H9 (cell line): ENCODE data around the gene RCAN3. TPM values are rescaled to one million over a fixed set of nuclear protein-coding genes. Genes with fewer than 3 reads are reported as not detected.

Experiments used
- DNase-seq: peaks from one replicate; pipeline ENCODE4 v3.0.0-alpha.2; 2017
- H2AFZ ChIP-seq: one replicate; pipeline ENCODE4 v1.6.1; 2013; ENCODE audit warnings: mild to moderate bottlenecking, low read length, control low read depth, moderate library complexity
- H2AK5ac ChIP-seq: 2 replicates; pipeline ENCODE4 v1.6.1; 2013; ENCODE audit warnings: low read length, control low read depth, mixed read lengths; ENCODE audit not compliant: insufficient read length
- H2BK120ac ChIP-seq: one replicate; pipeline ENCODE4 v1.6.1; 2013; ENCODE audit warnings: low read depth, mild to moderate bottlenecking, low read length, control low read depth, inconsistent platforms; ENCODE audit not compliant: poor library complexity, severe bottlenecking
- H2BK12ac ChIP-seq: 2 replicates; pipeline ENCODE4 v1.6.1; 2013; ENCODE audit warnings: low read length, control low read depth, mixed read lengths, low read depth; ENCODE audit not compliant: insufficient read length
- H2BK15ac ChIP-seq: 2 replicates; pipeline ENCODE4 v1.6.1; 2013; ENCODE audit warnings: low read depth, low read length, control low read depth
- H2BK20ac ChIP-seq: one replicate; pipeline ENCODE4 v1.6.1; 2013; ENCODE audit warnings: low read depth, mild to moderate bottlenecking, low read length, control low read depth, inconsistent platforms; ENCODE audit not compliant: poor library complexity, severe bottlenecking
- H2BK5ac ChIP-seq: 2 replicates; pipeline ENCODE4 v1.6.1; 2013; ENCODE audit warnings: low read length, control low read depth, mixed read lengths; ENCODE audit not compliant: insufficient read length
- H3K14ac ChIP-seq: 2 replicates; pipeline ENCODE4 v1.6.1; 2013; ENCODE audit warnings: low read length, control low read depth; ENCODE audit not compliant: insufficient read depth
- H3K18ac ChIP-seq: 2 replicates; pipeline ENCODE4 v1.6.1; 2013; ENCODE audit warnings: low read depth, mild to moderate bottlenecking, mixed read lengths, low read length, control low read depth; ENCODE audit not compliant: insufficient read length
- H3K23ac ChIP-seq: 2 replicates; pipeline ENCODE4 v1.6.1; 2013; ENCODE audit warnings: low read length, control low read depth, mixed read lengths, low read depth; ENCODE audit not compliant: insufficient read length
- H3K23me2 ChIP-seq: 2 replicates; pipeline ENCODE4 v1.6.1; 2013; ENCODE audit warnings: low read depth, mild to moderate bottlenecking, mixed read lengths, low read length, control low read depth; ENCODE audit not compliant: insufficient read length, poor library complexity, severe bottlenecking
- H3K27ac ChIP-seq: 2 replicates; pipeline ENCODE4 v1.5.1; 2013; ENCODE audit warnings: low read length, control low read depth, mixed read lengths, low read depth; ENCODE audit not compliant: insufficient read length
- H3K27me3 ChIP-seq: 2 replicates; pipeline ENCODE4 v1.6.1; 2013; ENCODE audit warnings: low read length, control low read depth, inconsistent platforms; ENCODE audit not compliant: insufficient read depth
- H3K4ac ChIP-seq: 2 replicates; pipeline ENCODE4 v1.6.1; 2013; ENCODE audit warnings: low read depth, mild to moderate bottlenecking, control low read depth, inconsistent platforms, low read length, moderate library complexity
- H3K4me1 ChIP-seq: 2 replicates; pipeline ENCODE4 v1.6.1; 2013; ENCODE audit warnings: low read length, control low read depth, inconsistent platforms; ENCODE audit not compliant: insufficient read depth
- H3K4me2 ChIP-seq: 2 replicates; pipeline ENCODE4 v1.6.1; 2013; ENCODE audit warnings: low read length, control low read depth, mixed read lengths; ENCODE audit not compliant: insufficient read length, insufficient read depth
- H3K56ac ChIP-seq: 2 replicates; pipeline ENCODE4 v1.6.1; 2013; ENCODE audit warnings: low read depth, mild to moderate bottlenecking, mixed read lengths, low read length, control low read depth; ENCODE audit not compliant: insufficient read length
- H3K79me1 ChIP-seq: 2 replicates; pipeline ENCODE4 v1.6.1; 2013; ENCODE audit warnings: low read depth, mild to moderate bottlenecking, moderate library complexity, low read length, control low read depth, inconsistent platforms; ENCODE audit not compliant: insufficient read depth, poor library complexity, severe bottlenecking
- H3K79me2 ChIP-seq: 2 replicates; pipeline ENCODE4 v1.6.1; 2013; ENCODE audit warnings: low read length, control low read depth, inconsistent platforms; ENCODE audit not compliant: insufficient read depth
- H3K9ac ChIP-seq: 2 replicates; pipeline ENCODE4 v1.6.1; 2013; ENCODE audit warnings: low read length, control low read depth, mixed read lengths; ENCODE audit not compliant: insufficient read length; ENCODE audit errors: extremely low read depth
- H3K9me3 ChIP-seq: one replicate; pipeline ENCODE4 v1.6.1; 2013; ENCODE audit warnings: low read depth, low read length, inconsistent platforms; ENCODE audit not compliant: control insufficient read depth
- H3T11ph ChIP-seq: one replicate; pipeline ENCODE4 v1.6.1; 2013; ENCODE audit warnings: mild to moderate bottlenecking, low read length, control low read depth, inconsistent platforms
- H4K20me1 ChIP-seq: one replicate; pipeline ENCODE4 v1.6.1; 2013; ENCODE audit not compliant: control insufficient read depth, insufficient read length, insufficient read depth
- H4K5ac ChIP-seq: 2 replicates; pipeline ENCODE4 v1.6.1; 2013; ENCODE audit warnings: low read depth, mild to moderate bottlenecking, mixed read lengths, low read length, control low read depth; ENCODE audit not compliant: insufficient read length
- H4K8ac ChIP-seq: replicated peaks from 2 replicates; pipeline ENCODE4 v1.6.1; 2013; ENCODE audit warnings: low read length, control low read depth, mixed read lengths, low read depth; ENCODE audit not compliant: insufficient read length
- H4K91ac ChIP-seq: 2 replicates; pipeline ENCODE4 v1.6.1; 2013; ENCODE audit warnings: low read depth, mild to moderate bottlenecking, moderate library complexity, mixed read lengths, low read length, control low read depth; ENCODE audit not compliant: insufficient read length
- H3K27ac Mint-ChIP-seq, 3 experiments: 2 replicates in 2 of 3; 3 replicates in 1 of 3; pipeline ENCODE4 v1.8.0; 2020 to 2021; ENCODE audit warnings: mixed read lengths in 3 of 3, mild to moderate bottlenecking in 1 of 3, moderate library complexity in 1 of 3
- H3K27me3 Mint-ChIP-seq: 2 replicates; pipeline ENCODE4 v1.8.0; 2021; ENCODE audit warnings: low read depth, mild to moderate bottlenecking, moderate library complexity, mixed read lengths
- H3K36me3 Mint-ChIP-seq, 3 experiments: 2 replicates in 2 of 3; 3 replicates in 1 of 3; pipeline ENCODE4 v1.8.0; 2020 to 2021; ENCODE audit warnings: low read depth in 3 of 3, mixed read lengths in 3 of 3; ENCODE audit not compliant: insufficient read depth in 1 of 3
- H3K4me1 Mint-ChIP-seq, 2 experiments: 2 replicates each; pipeline ENCODE4 v1.8.0; 2020; ENCODE audit warnings: mixed read lengths in 2 of 2
- H3K4me3 Mint-ChIP-seq, 2 experiments: 2 replicates in 1 of 2; 3 replicates in 1 of 2; pipeline ENCODE4 v1.8.0; 2020 to 2021; ENCODE audit warnings: mild to moderate bottlenecking in 2 of 2, mixed read lengths in 2 of 2, moderate library complexity in 1 of 2
- H3K9me3 Mint-ChIP-seq, 2 experiments: 2 replicates in 1 of 2; 3 replicates in 1 of 2; pipeline ENCODE4 v1.8.0; 2020; ENCODE audit warnings: mild to moderate bottlenecking in 2 of 2, mixed read lengths in 2 of 2, moderate library complexity in 1 of 2
- WGBS: extraction: QIAGEN DNeasy Blood & Tissue Kit; methylation state at CpG from one replicate; pipeline ENCODE4 v1.1.7; 2013; ENCODE audit warnings: missing lambda C conversion rate, low lambda C conversion rate, mixed read lengths; ENCODE audit not compliant: insufficient read length; ENCODE audit errors: extremely low coverage; 5-methylcytosine and 5-hydroxymethylcytosine counted together
- total RNA-seq: library from RNA; stranded (reverse); gene quantifications from 2 replicates; pipeline ENCODE4 v1.2.1, GENCODE V29; 2021
- TF ChIP-seq, protein P1 (sequence below): fragments of 200-600 bp; sonication (generic); conservative IDR thresholded peaks from 3 replicates; pipeline ENCODE4 v1.8.0; 2021; ENCODE audit warnings: antibody characterized with exemption, mild to moderate bottlenecking

RCAN3 gene
- total RNA-seq, 1 experiment from 2014 or later: 13.0 TPM

- no peak overlapping the region for H3K27ac ChIP-seq
- H3K23ac ChIP-seq: no peak overlapping the region
- no peak overlapping the region for H3K56ac ChIP-seq
- H3K18ac ChIP-seq: no peak overlapping the region
- no peaks in the 10 kb centered on the region for H3K79me1 ChIP-seq
- H2AFZ ChIP-seq: no peak overlapping the region
- H3K9me3 Mint-ChIP-seq: peaks cover 22% of the 10 kb centered on the region in 2 experiments
- no CpG with 5 or more reads among the region's 7 CpGs for WGBS
- H2BK15ac ChIP-seq: no peak overlapping the region
- H4K5ac ChIP-seq: no peak overlapping the region
- H3K27me3 ChIP-seq: no peaks in the 10 kb centered on the region
- no peak overlapping the region for H4K8ac ChIP-seq
- H3T11ph ChIP-seq: no peak overlapping the region
- no peak for DNase-seq
- H4K20me1 ChIP-seq: no peaks in the 10 kb centered on the region
- H3K27ac Mint-ChIP-seq: no peak overlapping the region
- H2BK120ac ChIP-seq: no peak overlapping the region
- H3K79me2 ChIP-seq: no peaks in the 10 kb centered on the region
- no peak overlapping the region for H3K4me3 Mint-ChIP-seq
- H3K14ac ChIP-seq: no peak overlapping the region
- H2BK12ac ChIP-seq: no peak overlapping the region
- H3K36me3 Mint-ChIP-seq: peaks cover 8 to 17% (median 12%) of the 10 kb centered on the region in 3 experiments; a peak in 6 of 7 replicates
- H2BK20ac ChIP-seq: no peak overlapping the region
- H3K4ac ChIP-seq: no peak overlapping the region
- H3K23me2 ChIP-seq: no peaks in the 10 kb centered on the region
- H3K4me1 ChIP-seq: no peaks in the 10 kb centered on the region; the same call in 1 of the 2 replicates
- no peak overlapping the region for H2AK5ac ChIP-seq
- TF ChIP-seq, protein P1, sequence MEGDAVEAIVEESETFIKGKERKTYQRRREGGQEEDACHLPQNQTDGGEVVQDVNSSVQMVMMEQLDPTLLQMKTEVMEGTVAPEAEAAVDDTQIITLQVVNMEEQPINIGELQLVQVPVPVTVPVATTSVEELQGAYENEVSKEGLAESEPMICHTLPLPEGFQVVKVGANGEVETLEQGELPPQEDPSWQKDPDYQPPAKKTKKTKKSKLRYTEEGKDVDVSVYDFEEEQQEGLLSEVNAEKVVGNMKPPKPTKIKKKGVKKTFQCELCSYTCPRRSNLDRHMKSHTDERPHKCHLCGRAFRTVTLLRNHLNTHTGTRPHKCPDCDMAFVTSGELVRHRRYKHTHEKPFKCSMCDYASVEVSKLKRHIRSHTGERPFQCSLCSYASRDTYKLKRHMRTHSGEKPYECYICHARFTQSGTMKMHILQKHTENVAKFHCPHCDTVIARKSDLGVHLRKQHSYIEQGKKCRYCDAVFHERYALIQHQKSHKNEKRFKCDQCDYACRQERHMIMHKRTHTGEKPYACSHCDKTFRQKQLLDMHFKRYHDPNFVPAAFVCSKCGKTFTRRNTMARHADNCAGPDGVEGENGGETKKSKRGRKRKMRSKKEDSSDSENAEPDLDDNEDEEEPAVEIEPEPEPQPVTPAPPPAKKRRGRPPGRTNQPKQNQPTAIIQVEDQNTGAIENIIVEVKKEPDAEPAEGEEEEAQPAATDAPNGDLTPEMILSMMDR: no peak
- H3K9ac ChIP-seq: no peak overlapping the region
- H3K4me2 ChIP-seq: no peak overlapping the region
- no peaks in the 10 kb centered on the region for H3K9me3 ChIP-seq
- H4K91ac ChIP-seq: no peak overlapping the region
- peaks cover 3% of the 10 kb centered on the region in 2 experiments; a peak in 3 of 4 replicates for H3K4me1 Mint-ChIP-seq
- H2BK5ac ChIP-seq: no peak overlapping the region
- peaks cover 3% of the 10 kb centered on the region for H3K27me3 Mint-ChIP-seq
Observed at GRCh38 chr1:24486331-24487065, 16.1 kb upstream of the RCAN3 start.
